GM20000 (cell line): Measurements from ENCODE around the gene TFPI.

Source experiments
- DNase-seq: peaks from one replicate; pipeline ENCODE4 v3.0.0; 2012; ENCODE audit warnings: low spot score
- TF ChIP-seq, protein P1 (sequence below): IDR thresholded peaks from 2 replicates; pipeline ENCODE4 v1.5.1; 2012; ENCODE audit warnings: mild to moderate bottlenecking, control low read depth; ENCODE audit errors: extremely low read depth, missing control alignments

The TFPI gene

DNA sequence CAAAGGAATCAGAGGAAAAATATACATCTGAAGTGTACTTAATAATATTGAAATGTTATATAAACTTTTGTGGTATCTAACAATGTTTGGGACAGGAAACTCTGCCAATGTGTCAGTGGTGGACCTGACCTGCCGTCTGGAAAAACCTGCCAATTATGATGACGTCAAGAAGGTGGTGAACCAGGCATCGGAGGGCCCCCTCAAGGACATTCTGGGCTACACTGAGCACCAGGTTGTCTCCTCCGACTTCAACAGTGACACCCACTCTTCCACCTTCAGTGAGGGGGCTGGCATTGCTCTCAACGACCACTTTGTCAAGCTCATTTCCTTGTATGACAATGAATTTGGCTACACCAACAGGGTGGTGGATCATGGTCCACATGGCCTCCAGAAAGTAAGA is 138.8 kb downstream of the TFPI start:
- DNase-seq, result no peak
- TF ChIP-seq, protein P1, sequence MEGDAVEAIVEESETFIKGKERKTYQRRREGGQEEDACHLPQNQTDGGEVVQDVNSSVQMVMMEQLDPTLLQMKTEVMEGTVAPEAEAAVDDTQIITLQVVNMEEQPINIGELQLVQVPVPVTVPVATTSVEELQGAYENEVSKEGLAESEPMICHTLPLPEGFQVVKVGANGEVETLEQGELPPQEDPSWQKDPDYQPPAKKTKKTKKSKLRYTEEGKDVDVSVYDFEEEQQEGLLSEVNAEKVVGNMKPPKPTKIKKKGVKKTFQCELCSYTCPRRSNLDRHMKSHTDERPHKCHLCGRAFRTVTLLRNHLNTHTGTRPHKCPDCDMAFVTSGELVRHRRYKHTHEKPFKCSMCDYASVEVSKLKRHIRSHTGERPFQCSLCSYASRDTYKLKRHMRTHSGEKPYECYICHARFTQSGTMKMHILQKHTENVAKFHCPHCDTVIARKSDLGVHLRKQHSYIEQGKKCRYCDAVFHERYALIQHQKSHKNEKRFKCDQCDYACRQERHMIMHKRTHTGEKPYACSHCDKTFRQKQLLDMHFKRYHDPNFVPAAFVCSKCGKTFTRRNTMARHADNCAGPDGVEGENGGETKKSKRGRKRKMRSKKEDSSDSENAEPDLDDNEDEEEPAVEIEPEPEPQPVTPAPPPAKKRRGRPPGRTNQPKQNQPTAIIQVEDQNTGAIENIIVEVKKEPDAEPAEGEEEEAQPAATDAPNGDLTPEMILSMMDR, result no peak
